GM19193 (cell line): ENCODE results near the gene GPAT3.

Experiments used
- POLR2A ChIP-seq: IDR thresholded peaks from 4 replicates; pipeline ENCODE4 v1.6.1; 2011; ENCODE audit not compliant: insufficient read depth, insufficient read length; ENCODE audit errors: extremely low read depth

The GPAT3 gene

GRCh38 chr4:83617371-83618035 is 81.6 kb downstream of the GPAT3 start:
- TF ChIP-seq POLR2A = no peak

DNA sequence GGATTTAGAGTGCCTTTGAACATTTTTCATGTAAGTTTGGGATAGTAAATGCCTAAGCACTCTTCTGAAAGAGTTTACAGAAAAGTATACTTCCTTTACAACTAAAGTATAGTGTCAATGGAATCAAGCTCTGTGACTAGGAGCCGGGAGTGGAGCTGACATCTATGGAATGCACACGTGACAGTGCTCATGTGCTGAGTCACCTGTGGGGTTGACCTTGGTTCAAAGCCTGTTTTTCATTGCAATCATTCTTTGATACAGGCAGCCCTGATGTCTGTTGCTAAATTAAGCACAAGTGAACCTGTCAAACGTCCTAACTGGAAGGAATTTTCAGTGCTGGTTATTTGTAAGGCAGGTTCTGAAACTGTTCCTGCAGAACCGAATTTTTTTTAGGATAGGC is 82.5 kb downstream of the GPAT3 start:
- TF ChIP-seq POLR2A = no peak

- no peak for TF ChIP-seq POLR2A
Measured at GRCh38 chr4:83618991-83619645, 83.2 kb downstream of the GPAT3 start.

DNA sequence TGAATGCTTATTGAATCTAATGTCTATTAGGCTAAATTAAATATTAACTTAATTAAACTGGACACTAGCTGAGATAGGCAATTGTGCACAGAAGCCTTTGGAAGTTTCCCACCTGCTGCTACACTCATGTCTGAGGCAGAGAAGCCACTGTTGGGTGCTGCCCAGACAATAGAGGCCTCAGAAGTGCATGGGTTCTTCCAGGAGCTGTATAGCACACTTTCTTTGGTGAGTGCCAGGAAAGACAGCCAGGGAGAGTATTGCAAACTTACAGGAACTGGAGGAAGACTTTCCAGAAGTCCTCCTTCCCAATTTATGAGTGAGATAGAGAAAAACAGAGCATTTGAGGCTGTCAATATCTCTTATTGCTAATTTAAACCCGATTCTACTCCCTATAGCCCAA is 89.9 kb downstream of the GPAT3 start:
- TF ChIP-seq POLR2A = no peak

DNA sequence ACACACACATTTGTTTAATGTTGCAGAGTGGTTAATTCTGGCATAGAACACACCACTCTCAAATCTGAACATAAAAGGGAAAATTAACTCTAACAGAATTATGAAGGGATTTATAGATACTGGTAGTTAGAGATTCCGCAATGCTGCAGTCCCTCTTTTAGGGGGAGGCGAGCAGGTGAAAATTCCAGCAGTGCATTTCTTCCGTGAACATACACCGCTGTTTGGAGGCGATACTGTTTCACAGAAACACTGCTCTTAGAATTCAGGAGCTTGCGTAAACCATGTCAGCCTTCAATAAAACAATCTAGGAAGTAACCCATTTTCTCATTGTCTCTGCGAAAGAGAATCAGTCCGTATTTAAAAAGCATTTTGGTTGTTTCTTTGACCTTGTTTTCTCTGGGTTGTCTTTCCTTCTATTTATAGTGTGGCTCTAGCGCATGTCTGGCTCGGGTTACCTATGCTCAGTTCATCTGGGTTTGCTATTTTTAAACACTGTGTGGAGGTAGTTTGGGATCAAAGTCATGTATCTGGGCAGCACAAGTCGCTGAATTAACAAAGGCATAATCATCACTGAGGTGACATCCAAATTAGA is 90.4 kb downstream of the GPAT3 start:
- no peak for TF ChIP-seq POLR2A

DNA sequence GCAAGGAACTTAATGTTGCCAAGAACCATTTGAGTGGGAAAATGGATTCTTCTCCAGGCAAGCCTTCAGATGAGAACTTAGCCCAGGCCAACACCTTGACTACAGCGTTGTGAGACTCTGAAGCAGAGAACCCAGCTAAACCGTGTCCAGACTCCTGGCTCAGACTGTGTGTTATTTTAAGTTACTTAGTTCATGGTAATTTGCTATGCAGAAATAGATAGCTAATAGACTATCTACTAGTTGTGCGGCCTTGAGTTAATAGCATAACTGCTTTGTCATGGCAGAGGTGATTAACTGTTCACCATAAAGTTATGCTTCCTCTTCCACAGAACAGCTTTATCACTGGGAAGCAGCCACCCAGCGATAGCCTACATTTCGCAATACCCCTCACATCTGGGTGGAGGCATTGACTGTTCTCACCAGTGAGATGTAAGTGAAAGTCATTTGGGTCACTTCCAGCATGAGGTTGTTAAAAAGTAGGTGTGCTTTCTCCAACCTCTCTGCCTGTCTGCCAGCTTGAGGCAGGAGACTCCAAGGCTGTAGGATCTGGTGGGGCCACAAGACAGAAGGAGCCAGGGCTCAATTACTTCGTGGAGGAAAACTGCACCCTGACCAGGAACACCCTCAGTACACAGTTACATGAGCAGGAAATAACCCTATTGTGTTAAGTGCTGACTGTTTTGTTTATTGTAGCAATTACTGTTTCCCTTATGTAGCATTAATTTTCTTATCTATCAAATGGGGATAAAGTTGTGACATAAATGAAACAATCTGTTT is 94.2 kb downstream of the GPAT3 start:
- no peak for TF ChIP-seq POLR2A

GRCh38 chr4:83631066-83631465 is 95.2 kb downstream of the GPAT3 start:
- no peak for TF ChIP-seq POLR2A

- TF ChIP-seq POLR2A = no peak
Measured at GRCh38 chr4:83636930-83637329, 101.0 kb downstream of the GPAT3 start.

DNA sequence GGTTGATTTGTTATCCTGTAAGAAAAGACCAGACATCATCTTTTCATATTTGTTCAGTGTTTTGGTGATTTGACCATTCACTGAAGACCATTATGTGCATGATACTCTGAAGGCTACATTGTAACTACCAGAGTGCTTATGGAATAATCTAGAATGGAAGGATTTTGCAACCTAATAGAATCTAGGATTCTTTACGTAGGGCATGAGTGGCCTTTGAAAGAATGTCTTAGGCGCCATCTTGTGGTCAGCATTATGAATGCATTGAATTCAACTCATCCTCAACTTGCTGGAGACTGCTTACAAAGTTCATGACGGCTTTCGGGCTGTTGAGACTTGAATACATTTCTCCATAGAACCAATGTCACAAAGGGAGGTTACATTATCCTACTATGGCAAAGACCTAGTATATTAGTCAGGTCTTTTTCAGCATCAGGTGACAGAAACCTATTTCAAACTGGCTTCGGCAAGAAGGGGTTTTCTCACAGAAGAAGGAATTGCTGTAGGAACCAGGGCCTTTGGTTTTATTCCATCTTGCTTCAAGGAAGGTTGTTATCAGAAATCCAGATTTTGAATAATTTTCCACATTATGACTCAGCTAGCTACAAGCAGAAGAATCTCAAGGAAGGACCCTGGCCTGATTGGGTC is 104.1 kb downstream of the GPAT3 start:
- no peak for TF ChIP-seq POLR2A

DNA sequence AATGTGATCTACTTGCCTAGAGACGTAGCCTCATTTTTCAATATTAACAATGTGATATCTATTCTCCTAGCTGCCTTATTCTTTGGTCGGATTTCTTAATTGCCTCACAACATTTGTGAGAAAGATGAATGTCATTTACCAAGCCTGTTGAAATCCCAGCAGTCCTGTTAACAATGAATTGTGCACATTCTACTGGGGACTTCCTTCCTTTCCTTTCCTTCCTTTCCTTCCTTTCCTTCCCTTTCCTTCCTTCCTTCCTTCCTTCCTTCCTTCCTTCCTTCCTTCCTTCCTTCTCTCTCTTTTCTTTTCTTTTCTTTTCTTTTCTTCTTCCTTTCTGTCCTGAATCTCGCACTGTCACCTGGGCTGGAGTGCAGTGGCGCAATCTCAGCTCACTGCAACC is 107.1 kb downstream of the GPAT3 start:
- TF ChIP-seq POLR2A = no peak

GRCh38 chr4:83644677-83645659 is 109.1 kb downstream of the GPAT3 start:
- no peak for TF ChIP-seq POLR2A

DNA sequence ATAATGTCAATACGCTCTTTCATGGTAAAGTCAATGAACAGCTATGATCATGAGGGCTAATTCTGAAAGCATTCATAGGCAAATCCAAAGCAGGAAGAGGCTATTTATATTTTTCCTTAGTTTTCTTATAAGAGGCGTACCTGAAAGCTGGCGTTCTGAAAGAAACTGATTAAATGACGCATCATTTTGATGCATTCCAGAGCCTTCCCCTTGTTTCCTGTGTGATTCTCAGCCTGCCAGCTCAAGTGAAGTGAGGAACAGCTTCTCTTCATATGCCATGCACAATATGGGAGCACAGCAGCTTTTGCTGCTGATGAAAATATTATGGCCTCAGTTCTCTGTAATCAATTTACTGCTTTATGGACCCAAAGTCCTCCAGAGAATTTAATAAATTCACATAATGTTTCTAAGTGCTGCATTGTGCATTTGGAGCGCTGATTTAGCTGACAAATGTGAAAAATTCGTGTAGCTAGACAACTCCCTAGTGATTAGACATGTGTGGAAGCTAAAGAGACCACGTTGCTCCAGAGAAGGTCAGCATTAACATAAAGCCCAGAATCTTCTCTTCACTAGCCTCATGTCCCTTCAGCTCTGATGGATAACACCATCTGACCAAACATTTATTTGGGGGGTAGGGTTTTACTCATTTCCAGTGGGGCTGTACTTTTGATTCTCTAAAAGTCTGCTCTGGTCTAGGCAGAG is 110.8 kb downstream of the GPAT3 start:
- TF ChIP-seq POLR2A = no peak

- no peak for TF ChIP-seq POLR2A
Measured at GRCh38 chr4:83651846-83652245, 115.9 kb downstream of the GPAT3 start.
